Measurements from ENCODE around the gene SUPV3L1.
"Not testable (repeated sequence)": the region's sequence is repeated elsewhere in the genome, so short reads cannot be mapped to it uniquely, and the experiment has no call there.

Gene SUPV3L1

DNA sequence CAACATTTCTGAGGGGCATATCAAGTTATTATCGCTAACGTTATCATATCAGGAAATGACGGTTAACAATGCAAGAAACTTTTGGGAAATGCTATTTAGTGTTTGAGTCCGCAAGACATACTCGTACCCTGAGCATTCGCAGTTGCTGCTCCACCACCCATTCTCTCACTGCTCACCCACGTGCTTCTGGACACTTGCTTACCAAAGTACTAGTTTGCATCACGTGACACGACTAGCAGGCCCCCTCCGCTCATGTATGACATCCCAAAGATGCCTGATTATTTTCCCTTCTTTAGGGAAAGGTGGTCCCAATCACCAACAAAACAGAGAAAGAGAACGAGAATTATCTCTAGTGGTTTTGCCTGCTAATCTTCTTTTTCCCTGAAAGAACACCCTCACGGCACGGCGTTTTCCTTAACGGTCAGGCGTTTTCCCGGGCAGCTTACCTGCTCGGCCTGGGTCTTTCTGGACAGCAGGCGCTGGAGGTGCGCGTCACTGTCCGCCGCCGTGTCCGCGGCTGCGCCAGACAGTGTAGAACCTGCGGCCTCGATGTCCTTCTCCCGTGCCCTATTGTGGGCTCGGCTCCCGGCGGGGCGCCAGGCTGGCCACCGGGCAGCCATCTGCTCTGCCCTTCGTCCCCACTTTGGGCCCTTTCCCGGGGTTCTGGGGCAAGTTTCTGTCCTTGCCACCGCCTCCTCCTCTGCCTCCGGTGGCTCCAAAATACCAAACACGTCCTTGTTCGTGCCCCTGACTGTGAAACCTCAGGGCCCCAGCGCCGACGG is at the start of gene SUPV3L1:
SUPV3L1 (plus strand) TSS at position 492 of the 782 bp plus-strand sequence; CDS start at position 550, 58 bp downstream.
- DNase-seq (ENCODE audit: low spot score), result peak; percentile 96

DNA sequence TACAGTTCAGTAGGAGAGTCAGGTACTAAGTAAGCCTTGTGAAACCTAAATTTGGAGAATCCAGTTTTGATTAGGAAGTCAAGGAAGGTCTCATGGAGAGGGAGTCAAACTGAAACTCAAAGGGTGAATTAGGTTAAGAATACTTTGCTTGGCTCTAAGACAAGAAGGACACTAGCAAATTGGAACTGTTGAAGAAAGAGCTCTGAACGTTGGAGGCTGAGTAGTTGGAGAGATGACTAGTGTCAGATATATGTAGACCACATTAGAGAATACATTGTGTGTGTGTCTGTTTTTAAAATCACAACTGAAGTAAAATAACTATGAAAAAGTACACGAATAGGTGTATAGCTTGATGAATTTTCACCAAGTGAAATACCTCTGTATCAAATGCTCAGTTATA is 49.8 kb upstream of the SUPV3L1 start:
- DNase-seq (ENCODE audit: low spot score), result no peak

- no peak for DNase-seq (ENCODE audit: low spot score)
These were observed 40.1 kb upstream of the SUPV3L1 start for GRCh38 chr10:69139961-69140360.

GRCh38 chr10:69141304-69141703 is 38.7 kb upstream of the SUPV3L1 start:
- no peak for DNase-seq (ENCODE audit: low spot score)

DNA sequence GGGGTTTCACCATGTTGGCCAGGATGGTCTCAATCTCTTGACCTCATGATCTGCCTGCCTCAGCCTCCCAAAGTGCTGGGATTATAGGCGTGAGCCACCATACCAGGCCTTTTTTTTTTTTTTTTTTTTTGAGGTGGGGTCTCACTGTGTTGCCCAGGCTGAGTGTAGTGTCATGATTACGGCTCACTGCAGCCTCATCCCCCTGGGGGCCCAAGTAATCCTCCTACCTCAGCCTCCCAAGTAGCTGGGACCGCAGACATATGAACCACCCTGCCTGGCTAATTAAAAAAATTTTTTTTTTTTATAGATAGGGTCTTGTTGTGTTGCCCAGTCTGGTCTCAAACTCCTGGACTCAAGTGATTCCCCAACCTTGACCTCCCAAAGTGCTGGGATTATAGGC is 38.0 kb upstream of the SUPV3L1 start:
- DNase-seq (ENCODE audit: low spot score), result not testable (repeated sequence)

- no peak for DNase-seq (ENCODE audit: low spot score)
These were observed 37.1 kb upstream of the SUPV3L1 start for GRCh38 chr10:69142983-69143382.

GRCh38 chr10:69145329-69145728 is 34.7 kb upstream of the SUPV3L1 start:
- no peak for DNase-seq (ENCODE audit: low spot score)

DNA sequence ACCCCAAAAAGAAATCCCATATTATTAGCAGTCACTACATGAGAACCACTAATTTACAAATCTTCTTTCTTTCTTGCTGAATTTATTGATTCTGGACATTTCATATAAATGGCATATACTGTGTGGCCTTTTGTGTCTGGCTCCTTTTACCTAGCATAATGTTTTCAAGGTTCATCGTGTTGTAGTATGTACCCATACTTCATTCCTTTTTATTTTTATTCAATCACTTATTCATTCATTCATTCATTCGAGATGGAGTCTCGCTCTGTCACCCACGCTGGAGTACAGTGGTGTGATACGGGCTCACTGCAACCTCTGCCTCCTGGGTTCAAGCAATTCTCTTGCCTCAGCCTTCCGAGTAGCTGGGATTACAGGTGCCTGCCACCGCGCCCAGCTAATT is 34.2 kb upstream of the SUPV3L1 start:
- no peak for DNase-seq (ENCODE audit: low spot score)

GRCh38 chr10:69146759-69147158 is 33.3 kb upstream of the SUPV3L1 start:
- DNase-seq (ENCODE audit: low spot score), result no peak

- DNase-seq (ENCODE audit: low spot score), result no peak
These were observed 28.1 kb upstream of the SUPV3L1 start for GRCh38 chr10:69151984-69152383.

- no peak for DNase-seq (ENCODE audit: low spot score)
These were observed 26.8 kb upstream of the SUPV3L1 start for GRCh38 chr10:69153227-69153626.

GRCh38 chr10:69160809-69161241 is 19.2 kb upstream of the SUPV3L1 start:
- peak; percentile 29 for DNase-seq (ENCODE audit: low spot score)

GRCh38 chr10:69168493-69168892 is 11.5 kb upstream of the SUPV3L1 start:
- no peak for DNase-seq (ENCODE audit: low spot score)

DNA sequence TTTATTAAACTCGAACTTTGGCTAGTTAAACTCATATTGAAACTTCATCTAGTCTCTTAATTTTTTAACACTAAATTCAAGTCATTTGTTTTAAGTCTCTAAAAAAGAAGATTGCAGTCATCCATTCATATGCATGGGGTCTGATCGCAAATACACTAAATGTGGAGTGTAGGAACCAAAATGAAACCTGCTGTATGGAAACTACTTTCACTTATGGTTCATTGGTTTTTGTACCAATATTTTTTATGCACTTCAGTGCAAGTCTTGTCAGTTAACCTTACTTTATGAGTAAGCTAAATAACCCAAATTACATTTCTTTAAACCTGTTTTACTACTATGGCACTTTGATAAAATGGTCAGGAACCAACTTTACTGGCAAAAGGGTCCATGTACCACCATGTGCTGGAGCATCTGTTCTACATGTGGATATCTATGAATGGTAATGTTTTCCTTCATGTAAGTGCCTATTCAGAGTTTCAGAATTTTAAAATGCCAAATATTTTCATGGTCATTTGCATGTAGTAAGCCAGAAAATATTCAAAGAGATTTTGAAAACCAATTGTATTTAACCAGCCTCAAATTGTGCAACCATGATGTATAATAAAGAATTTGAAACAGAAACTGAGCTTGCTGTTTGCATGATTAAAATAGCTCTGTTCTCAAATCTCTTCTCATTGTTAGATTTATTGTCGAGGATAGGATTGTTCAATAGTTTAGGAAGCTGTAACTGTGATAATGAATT is 7.6 kb upstream of the SUPV3L1 start:
- DNase-seq (ENCODE audit: low spot score), result no peak

- not testable (repeated sequence) for DNase-seq (ENCODE audit: low spot score)
These were observed 4.7 kb upstream of the SUPV3L1 start for GRCh38 chr10:69175326-69175725.

- DNase-seq (ENCODE audit: low spot score), result no peak
These were observed 3.2 kb upstream of the SUPV3L1 start for GRCh38 chr10:69176823-69177222.

DNA sequence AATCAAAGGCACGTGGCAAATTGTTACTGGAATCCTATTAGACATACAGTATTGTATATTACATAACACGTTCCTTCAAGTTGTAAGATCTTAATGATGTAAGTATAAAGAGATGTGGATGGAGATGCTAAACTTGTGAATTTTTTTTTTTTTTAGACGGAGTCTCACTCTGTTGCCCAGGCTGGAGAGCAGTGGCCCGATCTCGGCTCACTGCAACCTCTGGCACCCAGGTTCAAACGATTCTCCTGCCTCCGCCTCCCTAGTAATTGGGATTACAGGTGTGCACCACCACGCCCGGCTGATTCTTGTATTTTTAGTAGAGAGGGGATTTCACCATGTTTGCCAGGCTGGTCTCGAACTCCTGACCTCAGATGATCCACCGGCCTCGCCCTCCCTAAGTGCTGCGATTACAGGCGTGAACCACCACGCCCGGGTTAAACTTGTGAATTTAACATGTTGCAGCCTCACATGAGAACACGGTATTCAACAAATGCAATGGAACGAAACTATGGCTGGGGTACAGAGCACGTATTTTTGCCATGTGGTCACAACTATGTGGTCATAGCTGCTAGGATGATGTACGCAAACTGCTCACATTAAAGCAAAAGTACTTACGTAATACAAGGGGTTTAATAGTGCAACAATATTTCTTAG is 818 bp upstream of the SUPV3L1 start:
- no peak for DNase-seq (ENCODE audit: low spot score)

DNA sequence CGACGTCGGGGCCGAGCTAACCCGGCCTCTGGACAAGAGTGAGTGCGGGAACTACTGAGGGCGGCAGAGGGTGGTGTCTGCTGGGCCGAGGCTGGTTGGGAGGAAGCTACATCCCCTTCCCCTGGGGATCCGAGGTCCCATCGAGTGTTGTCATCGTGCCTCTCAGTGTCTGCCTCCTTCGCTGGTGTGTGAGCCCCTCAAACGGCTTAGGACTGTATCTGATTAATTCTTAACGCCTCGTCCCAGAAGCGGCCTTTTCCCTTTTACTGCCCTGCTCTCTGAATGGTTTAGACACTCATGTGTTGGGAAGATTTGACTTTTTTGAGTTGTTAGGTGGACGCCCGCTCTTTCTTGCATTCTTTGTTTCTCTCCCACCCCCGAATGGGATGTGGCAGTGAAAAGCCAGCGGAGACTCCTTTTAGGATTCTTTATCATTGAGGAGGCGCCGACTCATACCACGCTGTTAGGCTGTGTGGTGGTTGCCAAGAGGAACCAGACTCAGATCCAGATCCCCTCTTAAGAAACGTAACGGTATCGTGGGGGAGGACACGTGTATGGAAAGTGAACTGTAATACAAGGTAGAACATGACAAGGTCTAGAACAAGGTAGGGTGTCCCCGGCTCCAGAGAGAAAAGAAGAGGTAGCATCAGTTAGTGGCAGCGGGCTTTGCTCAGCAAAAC is 631 bp downstream of the SUPV3L1 start:
- peak; percentile 10 for DNase-seq (ENCODE audit: low spot score)

DNA sequence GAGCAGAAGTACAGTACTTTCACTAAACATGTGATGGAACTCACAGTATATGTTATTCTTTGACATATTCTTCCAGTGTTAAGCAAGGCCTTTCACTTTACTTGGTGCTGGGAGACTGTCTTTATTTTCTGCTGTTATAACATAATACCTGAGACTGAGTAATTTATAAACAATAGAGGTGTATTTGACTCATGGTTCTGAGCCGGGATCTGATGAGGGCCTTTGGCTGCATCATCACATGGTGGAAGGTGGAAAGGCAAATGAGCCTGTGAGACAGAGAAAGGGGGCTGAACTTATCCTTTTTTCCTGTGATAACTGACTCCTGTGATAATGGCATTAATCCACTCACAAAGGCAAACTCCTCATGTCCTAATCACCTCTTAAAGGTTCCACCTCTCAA is 1.4 kb downstream of the SUPV3L1 start:
- DNase-seq (ENCODE audit: low spot score), result no peak

GRCh38 chr10:69182005-69182404 is 2.0 kb downstream of the SUPV3L1 start:
- no peak for DNase-seq (ENCODE audit: low spot score)

DNA sequence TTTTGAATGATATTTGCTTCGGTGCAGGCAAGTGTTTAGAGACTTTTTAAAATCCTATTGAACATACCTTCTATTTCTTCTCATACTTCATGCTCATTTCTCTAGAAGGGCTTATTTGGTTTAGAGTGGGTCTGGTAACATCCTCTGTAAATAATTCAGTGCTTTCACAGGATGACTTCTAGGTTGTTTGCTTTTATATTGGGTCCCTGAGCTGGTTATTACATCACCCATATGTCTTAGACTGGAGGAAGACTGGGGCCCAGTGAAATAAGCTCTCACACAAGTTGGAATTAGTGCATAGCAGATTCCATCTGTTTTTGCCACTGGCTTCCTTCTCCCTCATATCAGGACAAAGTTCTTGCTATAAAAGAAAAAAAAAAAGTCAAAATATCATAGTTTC is 6.5 kb downstream of the SUPV3L1 start:
- no peak for DNase-seq (ENCODE audit: low spot score)

DNA sequence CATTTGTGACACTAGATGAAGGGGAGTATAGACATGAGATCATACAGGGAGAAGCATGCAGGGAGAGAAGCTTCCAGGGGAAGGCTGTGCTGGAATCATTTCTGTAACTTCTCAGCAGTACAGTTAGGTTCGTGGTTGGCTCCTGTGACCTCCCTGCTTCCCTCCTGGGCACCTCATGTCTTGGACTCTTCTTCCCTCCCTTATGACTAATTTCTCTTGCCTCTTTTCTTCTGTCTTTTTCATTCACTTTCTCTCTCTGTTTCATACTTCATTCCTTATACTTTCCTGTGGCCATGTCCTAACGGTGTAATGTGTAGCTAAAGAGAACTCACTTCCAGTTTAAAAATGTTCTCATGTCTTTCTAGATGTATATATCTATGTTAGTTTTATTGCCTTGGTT is 21.0 kb downstream of the SUPV3L1 start:
- DNase-seq (ENCODE audit: low spot score), result no peak
